Activated T-helper 9 cell treated with anti-CD3 and anti-CD28 coated beads, Interleukin-2, amount 50 U/mL, for 16 hours (primary cell): Measurements from ENCODE around the gene DENND1B.

ENCODE experiments used
- DNase-seq: peaks from one replicate; pipeline ENCODE4 v3.0.0-alpha.2; 2020; ENCODE audit warnings: low read depth

The DENND1B gene

DNA sequence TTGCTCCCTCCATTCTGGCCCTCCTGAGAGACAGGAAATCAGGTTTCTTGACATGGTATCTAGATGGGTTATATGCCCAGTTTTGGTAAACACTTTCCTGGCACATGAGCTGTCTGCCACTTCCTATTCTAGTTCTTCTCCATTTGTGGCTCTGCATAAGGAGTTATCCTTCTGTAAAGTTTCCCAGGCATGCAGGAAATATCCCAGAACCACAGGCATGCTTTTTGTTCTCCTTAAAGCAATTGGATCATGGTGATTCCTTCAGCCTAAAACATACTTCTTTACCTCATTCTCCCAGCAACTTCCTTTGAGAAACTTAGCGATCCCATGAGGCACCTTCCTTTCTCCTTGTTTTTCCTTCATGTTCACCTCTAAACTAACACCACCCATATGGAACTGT lies 307.4 kb downstream of the DENND1B start:
- DNase-seq, result no peak

GRCh38 chr1:197466813-197467212 lies 308.5 kb downstream of the DENND1B start:
- no peak for DNase-seq

DNA sequence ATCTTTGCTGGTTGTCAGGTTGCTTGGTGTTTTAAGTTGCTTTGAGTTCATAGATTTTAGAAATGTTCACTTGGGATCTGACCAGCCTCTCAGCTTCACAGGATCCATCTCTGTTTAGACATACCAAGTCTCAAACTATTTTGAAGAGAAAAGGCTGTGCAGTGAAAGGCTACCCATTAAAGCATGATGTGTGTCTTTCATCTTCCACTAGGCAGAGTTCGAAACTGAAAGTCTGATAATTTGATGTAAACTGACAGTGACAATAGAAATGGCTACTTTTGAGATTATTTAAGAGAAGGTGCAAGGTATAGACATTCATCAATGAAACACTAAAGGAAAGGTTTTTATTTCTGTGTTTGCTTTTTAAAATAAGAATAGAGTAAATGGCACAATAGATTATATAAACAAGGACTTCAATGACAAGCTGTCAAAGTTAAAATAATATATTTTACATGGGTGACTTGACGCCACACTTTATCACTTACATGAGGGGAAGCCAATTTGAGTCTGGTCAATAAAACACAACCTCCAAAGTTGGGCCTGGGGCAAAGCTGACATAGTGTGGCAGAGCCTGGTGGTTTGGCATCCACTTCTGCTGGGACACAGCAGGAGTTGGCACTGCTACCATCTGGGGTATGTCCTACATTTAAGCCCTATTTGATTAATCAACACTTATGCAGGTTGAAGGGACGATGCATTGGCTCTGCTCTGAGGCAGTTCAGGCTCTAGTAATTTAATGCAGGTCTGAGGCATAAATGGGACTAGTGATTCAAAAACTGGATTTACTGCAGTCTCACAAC lies 309.6 kb downstream of the DENND1B start:
- DNase-seq, result no peak

GRCh38 chr1:197464044-197464443 lies 311.2 kb downstream of the DENND1B start:
- no peak for DNase-seq

DNA sequence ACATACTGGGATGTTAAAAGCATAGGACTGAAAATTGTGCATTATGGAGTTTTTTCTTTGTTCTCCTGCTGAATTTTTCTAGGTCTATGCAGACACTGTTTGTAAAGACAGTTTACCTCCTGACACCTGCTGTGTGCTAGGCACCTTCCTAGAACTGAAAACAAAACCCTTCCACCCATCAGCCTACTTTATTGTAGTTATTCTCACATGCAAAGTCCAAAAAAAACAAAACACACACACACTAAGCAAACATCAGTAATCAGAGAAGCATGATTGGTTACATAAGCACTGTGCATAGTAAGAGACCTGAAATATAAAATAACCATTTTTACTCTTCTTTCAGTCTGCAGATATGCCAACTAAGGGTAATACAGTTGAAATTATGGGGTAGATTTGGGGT lies 312.1 kb downstream of the DENND1B start:
- DNase-seq, result no peak

GRCh38 chr1:197462539-197462938 lies 312.7 kb downstream of the DENND1B start:
- DNase-seq, result no peak
